HTR-8/SVneo (cell line): ENCODE results near the gene ABCC8.
"Not testable (repeated sequence)": the region's sequence is repeated elsewhere in the genome, so short reads cannot be mapped to it uniquely, and the experiment has no call there.

ENCODE experiments used
- DNase-seq: peaks from one replicate; pipeline ENCODE4 v3.0.0; 2011; ENCODE audit warnings: low spot score, mixed read lengths; ENCODE audit not compliant: insufficient read length
- FAIRE-seq: peaks from 2 replicates; lab custom pipeline; 2011; peaks lifted over from hg19 to GRCh38; lab: Jason Lieb, UNC

ABCC8 gene

DNA sequence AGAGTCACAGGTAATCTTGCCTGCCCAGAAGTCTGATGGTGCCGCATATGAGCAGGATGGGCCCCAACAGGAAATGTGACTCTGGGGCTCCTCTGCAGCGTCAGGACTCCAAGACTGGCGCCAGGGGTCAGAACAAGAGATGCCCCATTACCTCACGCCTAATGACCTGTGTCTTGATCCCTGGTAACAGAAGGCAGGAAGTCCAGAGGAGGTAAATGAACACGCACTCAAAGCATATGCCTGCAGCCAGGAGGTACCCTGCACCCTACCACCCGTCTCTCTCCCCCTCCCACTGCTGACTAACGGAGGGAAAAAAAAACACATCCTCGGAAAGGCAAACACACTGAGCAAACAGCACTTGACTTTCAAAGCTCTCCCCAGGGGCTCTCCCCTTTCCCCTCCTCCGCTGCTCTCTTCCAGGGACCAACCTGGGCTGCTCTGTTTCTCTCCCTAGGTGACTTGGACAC, 37.3 kb downstream of the ABCC8 start:
- DNase-seq (no peak), FAIRE-seq (no peak)

DNA sequence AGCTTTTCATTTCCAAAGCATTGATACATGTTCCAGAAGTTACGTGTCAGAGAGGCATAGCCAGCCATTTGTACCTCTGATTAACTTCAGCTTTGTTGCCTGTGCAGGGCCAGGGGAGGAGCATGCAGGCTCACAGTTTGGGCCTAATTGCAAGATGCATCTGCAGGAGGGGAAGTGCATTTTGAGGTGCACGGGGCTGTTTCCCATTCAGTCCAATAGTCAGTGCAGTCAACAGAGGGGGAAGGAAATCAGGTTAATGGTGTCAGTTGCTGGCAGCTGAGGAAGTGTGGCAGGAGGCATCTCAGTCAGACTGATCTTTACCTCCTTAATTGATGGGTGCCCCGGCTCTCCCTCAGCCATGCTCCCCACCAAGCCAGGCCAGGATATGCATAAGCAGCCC, 39.3 kb downstream of the ABCC8 start:
- DNase-seq (no peak), FAIRE-seq (no peak)

DNA sequence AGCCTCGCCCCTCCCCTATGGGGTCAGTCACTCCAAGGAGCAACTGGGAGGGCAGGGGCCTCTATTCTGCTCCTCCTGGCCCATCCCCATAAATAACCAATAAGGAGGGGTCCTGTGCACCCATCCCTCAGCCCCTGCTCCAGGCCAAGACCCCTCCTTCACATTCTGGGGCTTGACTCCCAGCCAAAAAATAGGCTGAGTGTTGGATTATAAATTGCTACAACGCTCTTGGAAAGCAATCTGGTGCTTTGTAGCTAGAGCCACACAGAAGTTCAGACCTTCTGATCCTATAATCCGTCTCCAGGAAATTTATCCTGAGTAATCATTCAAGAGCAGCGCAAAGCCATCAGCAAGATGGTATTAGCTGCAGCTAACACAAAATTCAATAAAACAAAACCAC, 42.5 kb downstream of the ABCC8 start:
- DNase-seq (no peak), FAIRE-seq (no peak)

DNA sequence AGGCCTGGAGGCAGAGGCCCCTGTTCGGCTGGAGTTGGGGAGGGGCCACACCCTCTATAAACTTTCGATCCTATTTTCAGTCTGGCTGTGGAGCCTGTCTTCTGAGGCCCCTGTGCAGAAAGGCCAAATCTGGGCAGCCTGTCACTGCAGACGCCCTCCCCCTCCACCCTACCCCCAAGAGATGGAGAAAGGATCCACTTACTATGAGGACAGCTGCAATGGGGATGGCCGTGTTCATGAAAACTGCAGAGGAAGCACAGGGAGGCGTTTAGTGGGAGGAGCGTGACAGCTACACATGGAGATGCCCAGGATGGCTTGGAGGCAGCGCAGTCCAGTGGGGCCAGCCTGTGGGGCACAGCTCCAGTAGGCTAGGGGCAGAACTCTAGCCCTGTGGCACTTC, 44.6 kb downstream of the ABCC8 start:
- DNase-seq (no peak), FAIRE-seq (no peak)

DNA sequence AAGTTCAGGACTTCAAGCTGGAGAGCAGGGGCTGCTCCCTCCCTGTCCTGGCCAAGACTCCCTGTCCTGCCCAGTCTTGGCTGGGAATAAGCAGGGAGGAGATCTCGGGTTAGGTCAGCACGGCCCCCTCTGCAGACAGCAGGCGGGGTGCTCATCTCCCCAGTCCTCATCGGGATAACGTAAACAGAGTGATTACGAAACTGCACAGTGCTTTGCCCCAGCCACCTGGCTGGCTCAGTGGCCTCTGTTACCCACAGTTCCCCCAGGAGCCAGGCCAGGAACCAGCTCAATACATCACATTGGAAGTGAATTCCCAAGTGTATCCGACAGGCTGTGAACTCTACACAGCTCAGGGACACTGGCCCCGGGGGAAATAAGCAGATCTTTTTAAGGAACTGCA, 45.5 kb downstream of the ABCC8 start:
- FAIRE-seq (no peak), DNase-seq (no peak)

DNA sequence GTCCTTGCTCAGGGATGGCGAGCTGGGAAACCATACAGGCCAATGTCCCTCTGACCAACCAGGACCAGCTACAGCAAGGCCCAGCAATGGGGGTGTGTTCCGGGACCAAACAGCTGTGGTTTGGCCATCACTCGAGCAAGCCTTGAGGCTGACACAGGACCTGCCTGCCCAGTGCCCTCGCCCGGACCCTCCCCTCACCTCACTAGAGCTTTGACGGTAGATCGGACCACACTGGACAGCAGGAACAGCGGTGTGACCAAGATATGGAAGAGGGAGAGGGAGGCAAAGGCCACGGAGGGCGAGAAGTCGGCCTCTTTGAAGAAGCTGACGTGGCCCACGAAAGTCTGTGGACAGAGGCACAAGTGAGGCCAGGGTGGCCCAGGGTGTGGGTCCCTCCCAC, 46.0 kb downstream of the ABCC8 start:
- no peak for FAIRE-seq
- no peak for DNase-seq

DNA sequence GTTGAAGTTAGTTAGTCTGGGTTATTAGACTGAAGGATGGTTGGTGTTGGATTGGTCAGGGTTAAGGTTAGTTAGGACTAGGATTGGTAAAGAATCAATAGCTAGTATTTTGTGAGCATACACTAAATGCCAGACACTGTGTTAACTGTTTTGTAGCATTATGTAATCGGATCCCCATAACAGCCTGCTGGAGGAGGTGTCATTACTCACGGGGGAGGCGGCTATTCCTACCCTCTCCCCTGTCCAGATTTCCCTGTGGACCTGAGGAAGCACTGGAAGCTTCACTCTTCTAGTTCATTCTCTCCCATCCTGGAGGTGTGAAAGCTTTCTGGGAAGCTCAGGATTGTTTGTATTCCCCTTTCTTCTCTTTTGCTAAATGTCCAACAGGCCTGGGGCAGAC, 47.7 kb downstream of the ABCC8 start:
- no peak for DNase-seq
- no peak for FAIRE-seq

DNA sequence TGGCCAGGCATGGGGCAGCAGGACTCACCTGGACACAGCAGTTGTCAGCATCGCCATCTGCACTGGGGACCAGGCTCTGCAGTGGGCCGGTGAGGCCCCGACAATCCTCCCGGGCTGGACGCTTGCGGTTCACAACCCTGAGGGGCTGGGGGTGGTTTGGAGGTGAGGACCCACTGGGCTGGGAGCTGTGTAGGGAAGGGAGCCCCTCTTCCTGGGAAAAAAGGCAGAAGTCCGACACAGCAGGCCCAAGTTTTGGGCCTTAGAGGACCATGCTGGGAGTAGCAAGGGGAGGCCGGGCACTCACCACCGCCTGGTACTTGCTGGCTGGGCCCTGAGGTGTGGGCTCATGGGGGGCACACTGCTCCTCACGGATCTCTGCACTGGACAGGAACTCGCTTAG, 48.4 kb downstream of the ABCC8 start:
- FAIRE-seq, result no peak
- DNase-seq, result no peak

DNA sequence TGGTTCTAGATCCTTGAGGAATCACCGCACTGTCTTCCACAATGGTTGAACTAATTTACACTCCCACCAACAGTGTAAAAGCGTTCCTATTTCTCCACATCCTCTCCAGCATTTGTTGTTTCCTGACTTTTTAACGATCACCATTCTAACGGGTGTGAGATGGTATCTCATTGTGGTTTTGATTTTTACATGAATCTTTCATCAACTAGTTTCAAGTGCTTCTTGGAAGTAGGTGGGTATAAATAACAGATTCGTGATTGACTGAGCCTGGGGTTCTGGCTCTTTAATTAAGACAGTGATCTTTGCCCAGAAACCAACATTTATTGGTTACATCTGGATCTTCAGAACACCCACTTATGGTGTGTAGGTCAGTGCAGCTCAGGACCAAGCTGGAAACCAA, 50.4 kb downstream of the ABCC8 start:
- not testable (repeated sequence) for DNase-seq, FAIRE-seq

DNA sequence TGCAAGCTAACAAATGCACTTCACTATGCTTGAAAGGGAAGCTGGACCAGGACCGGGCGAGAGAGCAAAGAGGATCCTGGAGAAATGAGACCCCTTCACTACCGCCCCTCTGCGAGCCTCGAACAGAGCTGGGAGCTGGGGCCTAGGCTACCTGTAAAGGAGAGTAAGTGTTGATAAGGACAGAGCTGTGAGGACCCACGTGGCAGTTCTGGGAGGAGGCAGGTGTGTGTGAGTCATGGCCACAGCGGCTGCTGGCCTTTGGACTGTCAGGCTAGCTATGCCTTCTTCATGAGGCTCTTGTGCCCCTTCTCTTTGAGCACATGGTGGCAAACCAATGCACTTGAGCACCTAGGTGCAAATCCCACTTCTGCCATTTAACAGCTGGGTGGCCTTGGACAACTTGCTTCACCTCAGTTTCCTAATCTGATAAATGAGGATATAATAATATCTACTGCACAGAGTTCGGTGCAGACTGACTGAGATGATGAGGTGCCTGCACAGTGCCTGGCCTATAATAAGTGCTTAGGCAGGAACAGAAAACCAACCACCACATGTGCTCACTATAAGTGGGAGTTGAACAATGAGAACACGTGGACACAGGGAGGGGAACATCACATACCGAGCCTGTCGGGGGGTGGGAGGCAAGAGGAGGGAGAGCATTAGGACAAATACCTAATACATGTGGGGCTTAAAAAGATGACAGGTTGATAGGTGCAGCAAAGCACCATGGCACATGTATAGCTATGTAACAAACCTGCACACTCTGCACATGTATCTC, 52.9 kb downstream of the ABCC8 start:
- no peak for DNase-seq
- no peak for FAIRE-seq

DNA sequence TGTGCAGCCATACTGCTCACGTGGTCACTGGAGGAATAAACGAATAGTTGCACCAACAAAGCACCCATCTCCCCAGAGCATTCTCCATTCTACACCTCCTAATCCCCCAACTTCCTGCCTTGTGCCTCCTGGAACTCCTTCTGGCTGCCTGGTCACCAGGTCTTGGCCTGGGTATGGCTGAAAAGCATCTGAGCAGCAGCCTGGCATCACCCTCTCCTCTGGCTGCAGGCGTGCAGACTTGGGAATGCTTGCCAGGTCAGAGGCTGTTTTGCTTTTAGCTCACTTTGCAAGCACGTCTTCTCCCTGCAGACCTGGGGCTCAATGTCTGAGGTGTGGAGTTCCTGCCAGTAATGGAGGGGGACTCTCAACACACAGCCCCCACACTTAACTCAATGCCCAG, 54.9 kb downstream of the ABCC8 start:
- FAIRE-seq (peak; percentile 38), DNase-seq (no peak)

DNA sequence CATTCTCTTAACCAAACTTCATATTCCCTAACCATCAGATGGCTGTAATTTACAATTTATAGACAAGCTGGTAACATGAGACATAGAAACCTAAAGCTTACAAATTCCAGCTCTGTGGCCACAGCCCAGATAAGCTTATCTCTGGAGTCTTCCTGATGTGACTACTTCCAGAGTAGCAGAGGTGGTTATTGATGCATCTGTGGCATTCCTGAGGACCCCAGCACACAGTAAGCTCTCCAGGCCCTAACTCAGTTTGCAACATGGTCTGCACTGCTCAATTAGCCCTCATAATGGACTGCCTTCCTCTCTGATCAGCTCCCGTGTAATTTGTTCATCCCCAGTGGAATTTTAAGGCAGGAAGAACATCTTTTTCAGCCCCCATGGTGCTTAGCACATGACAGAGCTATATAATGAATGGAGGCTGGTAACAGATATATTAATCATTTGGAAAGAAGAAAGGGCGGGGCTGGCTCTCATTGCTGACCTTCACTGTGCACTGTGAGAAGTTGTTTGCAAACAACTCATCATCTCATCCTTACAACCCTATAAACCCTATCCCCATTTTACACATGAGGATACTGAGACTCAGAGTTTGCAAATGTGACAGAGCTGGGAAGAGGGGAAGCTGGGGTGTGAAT, 58.1 kb downstream of the ABCC8 start:
- DNase-seq (no peak), FAIRE-seq (no peak)

DNA sequence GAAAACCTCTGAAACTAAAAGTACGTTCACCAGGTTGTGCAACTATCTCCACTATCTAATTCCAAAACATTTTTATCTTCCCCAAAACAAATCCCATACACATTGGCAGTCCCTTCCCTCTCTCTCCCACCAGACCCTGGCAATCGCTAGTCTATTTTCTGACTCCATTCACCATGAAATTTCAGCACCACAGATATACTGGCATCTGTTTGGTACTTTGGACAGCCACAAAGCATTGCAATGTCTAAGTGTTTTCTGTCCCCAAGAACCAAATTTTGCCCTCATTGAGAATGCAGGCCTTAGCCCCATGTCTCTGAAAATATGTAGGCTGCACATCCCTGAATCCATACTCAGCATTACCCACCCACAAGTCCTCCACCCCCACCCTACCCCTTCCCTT, 60.2 kb downstream of the ABCC8 start:
- DNase-seq (no peak), FAIRE-seq (no peak)

DNA sequence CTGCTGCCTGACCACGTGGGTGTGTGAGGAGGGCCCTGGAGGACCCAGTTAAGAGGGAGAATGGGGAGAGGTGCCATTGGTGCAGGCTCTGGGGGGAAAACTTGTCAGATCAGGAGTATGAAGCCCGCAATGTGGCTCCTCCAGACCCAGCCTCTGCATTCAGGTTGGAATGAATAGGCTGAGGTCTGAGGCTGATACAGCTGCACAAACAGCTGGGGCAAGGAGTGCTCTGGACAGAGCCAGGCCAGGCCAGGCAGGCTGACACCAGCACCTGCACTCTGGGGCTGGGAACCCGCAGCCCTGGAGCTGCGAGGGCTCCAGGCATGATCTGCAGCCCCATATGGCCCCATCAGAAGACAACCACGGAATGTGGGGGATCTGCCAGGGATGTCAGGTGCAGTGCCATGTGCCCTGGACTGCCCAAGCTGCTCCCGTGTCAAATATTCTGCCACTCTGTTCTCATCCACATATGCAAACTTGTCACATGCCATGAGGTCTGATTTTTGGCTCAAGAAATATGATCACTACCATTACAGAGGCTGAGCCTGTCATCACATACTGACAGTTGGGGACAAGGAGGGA, 61.0 kb downstream of the ABCC8 start:
- FAIRE-seq (no peak), DNase-seq (no peak)

DNA sequence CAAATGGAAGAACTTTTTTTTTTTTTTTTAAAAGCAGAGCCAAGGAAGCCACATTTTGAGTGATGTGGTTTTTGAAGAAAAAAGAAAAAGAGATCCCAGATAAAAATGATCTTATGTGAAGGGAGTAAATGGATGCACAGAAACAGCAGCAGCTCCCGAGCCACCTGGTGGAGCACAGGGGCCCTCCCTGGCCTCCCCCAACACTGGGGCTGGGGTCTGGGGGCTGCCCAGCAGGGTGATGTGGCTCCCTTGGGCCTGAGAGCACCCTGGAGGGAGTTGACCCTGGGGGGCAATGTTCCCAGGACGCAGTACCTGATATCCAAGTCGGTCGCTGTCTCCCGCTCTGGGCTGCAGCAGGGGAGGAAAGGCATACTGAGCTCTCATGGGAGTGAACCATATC, 61.7 kb downstream of the ABCC8 start:
- no peak for DNase-seq
- FAIRE-seq, result no peak

DNA sequence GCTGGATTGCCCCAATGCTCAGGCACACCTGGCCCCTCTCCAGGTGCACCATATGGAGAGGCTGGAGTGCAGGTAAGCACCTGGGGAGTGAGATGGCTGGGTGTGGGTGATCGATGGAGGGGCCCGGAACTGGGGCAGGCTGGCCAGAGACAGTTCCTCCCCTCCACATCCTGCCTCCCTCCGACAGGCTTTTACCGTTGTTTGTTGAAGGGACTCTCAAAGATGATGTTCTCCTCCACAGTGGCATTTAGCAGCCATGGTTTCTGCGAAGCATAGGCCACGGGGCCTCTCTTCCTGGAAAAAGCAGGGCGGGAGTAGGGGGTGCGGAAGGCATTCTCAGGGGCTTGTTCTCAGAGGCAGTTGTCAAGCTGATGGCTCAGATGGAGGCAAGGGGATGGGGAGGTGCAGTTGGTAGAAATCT, 62.3 kb downstream of the ABCC8 start:
- DNase-seq (no peak), FAIRE-seq (no peak)

DNA sequence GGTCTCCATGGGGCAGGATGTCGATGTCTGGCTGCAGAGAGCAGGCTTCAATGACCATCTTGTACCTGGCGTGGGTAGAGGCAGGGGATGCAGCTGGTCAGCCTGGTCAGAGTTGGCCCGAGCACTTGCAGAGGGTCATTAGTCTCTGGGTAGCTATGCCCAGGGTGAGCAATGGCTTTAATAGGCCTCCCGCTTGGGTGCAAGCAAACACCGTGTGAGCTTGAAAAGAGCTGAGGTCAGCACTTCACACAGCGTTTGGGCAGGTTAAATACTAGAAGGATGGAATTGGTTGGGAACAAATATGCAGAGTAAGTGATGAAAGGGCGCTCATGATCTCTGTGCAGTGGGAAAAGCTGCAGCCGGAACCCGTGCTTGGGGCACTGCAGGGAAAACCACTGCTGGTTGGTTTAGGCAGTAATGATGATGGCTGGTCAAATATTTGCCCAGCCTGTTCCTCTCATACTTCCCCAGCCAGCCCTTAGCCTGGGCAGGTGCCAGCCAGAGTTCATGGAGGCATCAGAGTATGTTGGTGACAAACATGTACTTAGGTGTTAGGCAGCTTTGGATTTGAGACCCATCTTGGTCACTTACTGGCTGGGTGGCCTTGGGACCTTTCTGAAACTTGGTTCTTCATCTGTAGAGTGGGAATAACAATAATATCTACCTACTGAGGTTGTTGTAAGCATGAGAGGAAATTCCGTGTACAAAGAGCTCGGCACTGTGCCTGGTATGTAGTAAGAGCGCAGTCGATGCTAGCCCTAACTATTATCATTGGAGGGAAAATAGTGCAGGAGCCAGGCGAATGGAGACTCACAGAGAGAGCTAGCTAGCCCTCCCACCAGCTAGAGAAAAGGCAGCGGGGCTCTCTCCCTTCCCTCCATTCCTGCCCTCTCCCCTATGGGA, 63.0 kb downstream of the ABCC8 start:
- FAIRE-seq, result no peak
- no peak for DNase-seq

DNA sequence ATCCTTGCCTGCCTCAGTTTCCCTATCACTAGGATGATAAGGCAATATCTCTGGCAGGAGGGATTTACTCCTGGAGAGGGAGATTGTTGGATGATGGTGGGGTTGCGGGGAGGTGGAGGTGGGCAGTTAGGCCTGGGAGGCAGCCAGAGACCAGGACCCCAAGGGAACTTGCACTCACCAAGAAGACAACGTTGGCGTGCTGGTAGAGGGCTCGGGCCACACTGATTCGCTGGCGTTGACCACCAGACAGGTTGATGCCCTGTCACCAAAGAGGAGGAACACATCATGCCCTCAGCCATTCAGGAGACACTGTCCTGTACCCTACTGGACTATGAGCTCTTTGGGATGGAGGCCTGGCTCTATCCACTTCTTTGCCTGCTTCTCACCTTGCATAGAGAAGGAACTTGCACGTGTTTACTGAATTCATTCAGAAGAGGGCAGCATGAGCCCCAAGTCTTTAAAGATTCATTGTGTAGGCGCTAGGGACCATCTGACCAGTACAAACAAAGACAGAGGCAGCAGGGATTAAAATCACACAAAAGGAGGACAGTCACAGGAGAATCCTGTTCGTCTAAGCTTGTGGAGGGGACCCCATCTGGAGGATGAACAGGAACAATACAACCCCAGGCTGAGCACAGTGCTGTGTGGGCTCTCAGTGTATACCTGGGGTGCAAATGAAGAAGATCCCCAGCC, 64.0 kb downstream of the ABCC8 start:
- FAIRE-seq, result no peak
- DNase-seq, result no peak

DNA sequence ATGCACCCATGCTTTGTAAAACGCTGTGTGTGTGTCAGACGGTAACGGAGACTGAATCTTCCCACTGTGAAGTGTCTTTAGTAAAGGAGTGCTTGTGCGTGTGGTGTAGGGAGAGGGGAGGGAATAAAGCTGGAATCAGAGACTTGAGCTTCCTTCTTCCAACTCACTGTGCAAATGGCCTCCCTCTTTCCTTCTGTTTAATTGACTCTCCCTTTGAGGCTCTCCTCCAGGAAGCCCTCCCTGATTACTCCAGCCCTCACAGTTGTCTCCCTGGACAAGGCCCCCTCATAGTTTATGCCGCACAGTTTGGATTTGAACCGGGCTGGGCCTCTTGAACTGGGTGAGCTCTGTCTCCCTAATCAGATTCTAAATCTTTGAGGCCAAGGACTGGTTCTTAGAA, 65.2 kb downstream of the ABCC8 start:
- FAIRE-seq (no peak), DNase-seq (no peak)
